Panc1 (cell line): Measurements from ENCODE around the gene ZBTB20. TPM values are rescaled to one million over a fixed set of nuclear protein-coding genes. Genes with fewer than 3 reads are reported as not detected.

Source experiments
- ATAC-seq: fragments of 200-7000 bp; cut with Tn5 transposase; 2 replicates; pipeline ENCODE4 v1.9.1; 2020; ENCODE audit warnings: mild to moderate bottlenecking, moderate library complexity
- BruUV-seq: library from RNA; stranded (reverse); fragments of 400-500 nt; replicated peaks from 2 replicates; lab custom pipeline; 2021; lab: Mats Ljungman, UMichigan
- CTCF ChIA-PET: fragments of 300-600 bp; sonication (Branson Sonifier 250); formaldehyde crosslinking; loops from one replicate; lab custom pipeline; 2022; ENCODE audit warnings: antibody characterized with exemption; lab: Charles Lee
- POLR2A ChIA-PET: fragments of 300-600 bp; sonication (Branson Sonifier 250); formaldehyde crosslinking; loops from one replicate; lab custom pipeline; 2022; ENCODE audit warnings: antibody characterized with exemption; lab: Charles Lee
- DNase-seq: peaks from one replicate; pipeline ENCODE4 v3.0.0-alpha.2; 2010; ENCODE audit warnings: low read depth, low spot score
- H3K27ac ChIP-seq: 2 replicates; pipeline ENCODE4 v1.5.1; 2011; ENCODE audit warnings: mild to moderate bottlenecking, low read length, inconsistent platforms
- H3K27me3 ChIP-seq: fragments of 200-500 bp; sonication (Bioruptor generic); 2 replicates; pipeline ENCODE4 v1.6.0; 2014; ENCODE audit warnings: low read length, inconsistent platforms; ENCODE audit not compliant: control insufficient read depth, insufficient read depth
- H3K36me3 ChIP-seq: fragments of 200-500 bp; sonication (Bioruptor generic); 2 replicates; pipeline ENCODE4 v1.5.1; 2014; ENCODE audit warnings: inconsistent platforms, mild to moderate bottlenecking, low read length, moderate library complexity; ENCODE audit not compliant: control insufficient read depth, insufficient read depth
- H3K4me1 ChIP-seq: 2 replicates; pipeline ENCODE4 v1.5.1; 2011; ENCODE audit warnings: inconsistent platforms, mild to moderate bottlenecking, low read length, moderate library complexity; ENCODE audit not compliant: control insufficient read depth, insufficient read depth
- H3K4me3 ChIP-seq, 2 experiments: 2 replicates each; pipeline ENCODE4 v1.5.1; 2011 to 2012; ENCODE audit warnings: low read depth in 2 of 2, low read length in 2 of 2, mild to moderate bottlenecking in 2 of 2, inconsistent platforms in 1 of 2, moderate library complexity in 1 of 2
- H3K9me3 ChIP-seq: fragments of 200-500 bp; sonication (Bioruptor generic); 2 replicates; pipeline ENCODE4 v1.5.1; 2014; ENCODE audit warnings: low read depth, mild to moderate bottlenecking, inconsistent platforms, low read length, moderate library complexity; ENCODE audit not compliant: control insufficient read depth, insufficient read depth
- CTCF ChIP-seq: fragments of 450-650 bp; IDR thresholded peaks from 2 replicates; pipeline ENCODE4 v1.5.1; 2017; ENCODE audit warnings: mild to moderate bottlenecking
- POLR2AphosphoS5 ChIP-seq: IDR thresholded peaks from 2 replicates; pipeline ENCODE4 v1.6.1; 2012; ENCODE audit warnings: mild to moderate bottlenecking, low read depth, low read length, moderate library complexity
- REST ChIP-seq, 2 experiments: IDR thresholded peaks; 2 replicates each; pipeline ENCODE4 v1.6.1; 2011 to 2012; ENCODE audit warnings: low read depth in 2 of 2, control low read depth in 1 of 2, low read length in 1 of 2, mild to moderate bottlenecking in 1 of 2, moderate library complexity in 1 of 2; ENCODE audit not compliant: insufficient read depth in 1 of 2
- SIN3A ChIP-seq: IDR thresholded peaks from 2 replicates; pipeline ENCODE4 v1.6.1; 2012; ENCODE audit warnings: low read depth, mild to moderate bottlenecking, low read length, moderate library complexity, borderline replicate concordance; ENCODE audit not compliant: insufficient read depth
- TCF7L2 ChIP-seq: IDR thresholded peaks from 2 replicates; pipeline ENCODE4 v1.6.1; 2011; ENCODE audit warnings: mild to moderate bottlenecking, low read depth, low read length, inconsistent platforms
- in situ Hi-C: cut with HindIII; loops from 2 replicates; pipeline ENCODE4 v1.10.0; 2016; ENCODE audit warnings: low sequenced_read_pairs, low pct_unique_long_range_greater_than_20kb
- intact Hi-C: fragments of 100-400 bp; cut with micrococcal nuclease; formaldehyde crosslinking; loops from one replicate; pipeline ENCODE4 v1.10.0; 2022; ENCODE audit not compliant: unreplicated experiment
- total RNA-seq: library from RNA; stranded (reverse); gene quantifications from one replicate; pipeline ENCODE4 v1.2.1, GENCODE V29; 2021; ENCODE audit not compliant: unreplicated experiment

Gene ZBTB20
- total RNA-seq, 1 experiment from 2014 or later, result 4.1 TPM

DNA sequence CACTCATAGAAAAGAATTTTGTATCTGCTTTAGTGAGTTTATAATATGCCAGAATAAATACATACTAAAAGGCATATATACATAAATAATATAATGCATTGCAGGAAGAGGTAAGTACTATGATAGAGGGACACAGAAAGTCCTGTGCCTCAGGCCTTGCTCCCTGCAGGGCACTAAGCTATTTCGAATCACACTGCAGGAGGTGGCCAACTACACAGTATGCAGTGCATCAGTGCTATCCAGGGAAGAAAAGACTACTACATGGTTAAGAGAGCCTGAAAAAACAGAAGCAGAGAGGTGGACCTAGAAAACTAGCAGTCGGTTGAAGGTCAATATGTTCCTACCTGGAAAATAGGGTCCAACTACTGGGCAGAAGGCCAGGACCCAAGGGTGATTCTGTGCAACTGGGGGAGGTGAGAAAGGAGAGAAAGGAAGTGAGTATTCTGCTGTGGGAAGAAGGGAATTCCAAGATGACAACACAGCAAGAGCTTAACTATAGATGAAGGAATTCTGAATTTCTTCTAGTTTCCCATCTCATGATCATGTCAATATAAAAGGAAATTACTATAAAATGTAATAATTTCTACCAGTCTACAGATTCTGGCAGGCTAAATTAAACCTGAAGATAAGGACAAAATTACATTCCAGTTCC, 218.0 kb downstream of the ZBTB20 start:
- no TSS peak for BruUV-seq
- intact Hi-C loops, result no loop called here
- ATAC-seq, result no peak
- Histone ChIP-seq H3K27ac (no peak overlapping the region), H3K4me1 (no peaks in the 10 kb centered on the region), H3K27me3 (no peaks in the 10 kb centered on the region), H3K9me3 (no peaks in the 10 kb centered on the region), H3K4me3 (no peak overlapping the region), H3K36me3 (no peaks in the 10 kb centered on the region)
- POLR2A ChIA-PET, result no interaction called here
- in situ Hi-C loops, result no loop called here
- no peak for TF ChIP-seq SIN3A
- CTCF ChIA-PET, result no interaction called here
- DNase-seq, result no peak

DNA sequence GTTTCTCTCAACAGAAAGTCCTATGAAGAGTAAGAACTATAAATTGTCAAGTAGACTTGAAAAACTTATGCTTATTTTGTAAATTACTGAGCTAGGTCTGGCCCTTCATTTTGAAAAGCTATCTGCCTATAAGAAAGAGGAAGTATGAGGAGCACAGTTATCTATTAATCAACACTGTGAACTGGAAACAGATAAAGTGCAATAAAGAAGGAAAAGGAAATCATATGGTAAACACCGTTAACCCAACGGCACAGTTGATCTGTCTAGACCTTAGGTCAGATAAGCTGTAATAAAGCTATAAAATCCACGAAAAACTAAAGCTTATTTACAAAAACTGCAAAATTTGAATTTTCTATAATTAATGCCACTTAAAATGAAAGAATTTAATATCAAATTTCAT, 242.5 kb downstream of the ZBTB20 start:
- Histone ChIP-seq H3K4me3 (no peak overlapping the region), H3K36me3 (no peaks in the 10 kb centered on the region), H3K27me3 (no peaks in the 10 kb centered on the region), H3K4me1 (no peaks in the 10 kb centered on the region; the same call in 1 of the 2 replicates), H3K9me3 (peaks cover 9% of the 10 kb centered on the region; the same call in 1 of the 2 replicates), H3K27ac (no peak overlapping the region)
- TF ChIP-seq REST (IDR thresholded peaks at IDR 0.05; ENCODE audit: insufficient read depth in 1 of 2, low read depth in 2 of 2, low read length in 1 of 2) (no peak), TCF7L2 (no peak), CTCF (no peak), POLR2AphosphoS5 (no peak), SIN3A (no peak)
- in situ Hi-C loops (no loop called here), intact Hi-C loops (no loop called here)
- CTCF ChIA-PET, result no interaction called here
- BruUV-seq, result no TSS peak
- DNase-seq (no peak), ATAC-seq (no peak)
- POLR2A ChIA-PET, result no interaction called here

GRCh38 chr3:114903213-114903612, 243.9 kb downstream of the ZBTB20 start:
- Histone ChIP-seq H3K36me3 (no peaks in the 10 kb centered on the region), H3K9me3 (no peaks in the 10 kb centered on the region), H3K4me3 (no peak overlapping the region), H3K4me1 (no peaks in the 10 kb centered on the region; the same call in 1 of the 2 replicates), H3K27me3 (no peaks in the 10 kb centered on the region), H3K27ac (no peak overlapping the region)
- ChIA-PET POLR2A (no interaction called here), CTCF (no interaction called here)
- intact Hi-C loops (no loop called here), in situ Hi-C loops (no loop called here)
- no peak for TF ChIP-seq POLR2AphosphoS5
- no peak for TF ChIP-seq CTCF
- TF ChIP-seq REST (IDR thresholded peaks at IDR 0.05; ENCODE audit: insufficient read depth in 1 of 2, low read depth in 2 of 2, low read length in 1 of 2), result no peak
- TF ChIP-seq TCF7L2, result no peak
- TF ChIP-seq SIN3A, result no peak
- no peak for ATAC-seq
- BruUV-seq, result no TSS peak
- no peak for DNase-seq
